HG03460 (cell line): Measurements from ENCODE around the gene TGOLN2.

ENCODE experiments used
- ATAC-seq: cut with Tn5 transposase; IDR thresholded peaks from one replicate; pipeline ENCODE4 v1.9.1; 2021; ENCODE audit not compliant: unreplicated experiment

TGOLN2 gene

DNA sequence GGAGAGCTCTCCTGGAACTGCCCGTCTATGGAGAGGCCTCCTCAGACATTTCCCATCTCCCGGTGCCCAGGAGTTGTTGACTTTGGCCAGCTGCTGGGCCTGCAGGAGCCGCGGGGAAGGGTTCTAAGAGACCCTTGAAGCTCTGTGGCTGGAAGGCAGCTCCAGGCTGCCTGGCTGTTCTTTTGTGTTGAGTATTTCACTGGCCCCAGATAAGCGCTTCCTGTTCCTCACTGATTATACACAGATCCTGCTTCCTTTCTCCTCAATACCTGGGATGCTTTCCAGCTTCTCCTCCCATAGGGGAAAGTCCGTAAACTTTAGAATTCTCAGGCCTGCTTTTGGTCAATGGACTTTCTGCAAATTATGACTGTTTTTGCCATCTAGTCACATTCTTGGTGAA lies 57.8 kb downstream of the TGOLN2 start:
- no peak for ATAC-seq
